B cell (primary cell): Measurements from ENCODE around the gene ADCY1. TPM values are rescaled to one million over a fixed set of nuclear protein-coding genes. Genes with fewer than 3 reads are reported as not detected.

ENCODE experiments used
- ATAC-seq: fragments of 200-7000 bp; cut with Tn5 transposase; one replicate; pipeline ENCODE4 v1.10.0; 2021; ENCODE audit warnings: low read depth, mild to moderate bottlenecking, moderate number of reproducible peaks, moderate library complexity
- CTCF ChIA-PET: fragments of 350-600 bp; sonication (Branson Sonifier 250); formaldehyde crosslinking; loops from one replicate; lab custom pipeline; 2021; ENCODE audit warnings: antibody characterized with exemption, inconsistent platforms; lab: Charles Lee
- POLR2A ChIA-PET: fragments of 350-600 bp; sonication (Branson Sonifier 250); formaldehyde crosslinking; loops from one replicate; lab custom pipeline; 2021; ENCODE audit warnings: antibody characterized with exemption; lab: Charles Lee
- DNase-seq: peaks from one replicate; pipeline ENCODE4 v3.0.0; 2013
- H2AFZ ChIP-seq: 2 replicates; pipeline ENCODE4 v1.6.1; 2012; ENCODE audit warnings: mild to moderate bottlenecking, low read depth, low read length; ENCODE audit not compliant: insufficient read depth, poor library complexity, severe bottlenecking
- H3K27ac ChIP-seq, 2 donors: 1 replicate in 1 of 2; 2 replicates in 1 of 2; pipeline ENCODE4 v1.5.1; 2012 to 2013; ENCODE audit warnings: low read length in 2 of 2, mild to moderate bottlenecking in 2 of 2, moderate library complexity in 1 of 2
- H3K27me3 ChIP-seq, 4 experiments: fragments of 200-600 bp in 1 of 4; sonication (generic) in 1 of 4; replicated peaks in 1 of 4; 1 replicate in 2 of 4; 2 replicates in 2 of 4; pipeline versions ENCODE4 v1.6.1 to v1.7.0; 2013 to 2016; ENCODE audit warnings: low read length in 3 of 4, mild to moderate bottlenecking in 2 of 4, mixed read lengths in 1 of 4, moderate library complexity in 1 of 4; ENCODE audit not compliant: insufficient read depth in 4 of 4, control insufficient read depth in 3 of 4; ENCODE audit errors: control extremely low read depth in 1 of 4
- H3K36me3 ChIP-seq, 2 experiments: replicated peaks in 1 of 2; 1 replicate in 1 of 2; 2 replicates in 1 of 2; pipeline versions ENCODE4 v1.6.1 to v1.7.1; 2013; ENCODE audit warnings: low read length in 1 of 2; ENCODE audit not compliant: insufficient read depth in 2 of 2, control insufficient read depth in 1 of 2; ENCODE audit errors: control extremely low read depth in 1 of 2, extremely low read depth in 1 of 2
- H3K4me1 ChIP-seq, 2 donors: fragments of 200-600 bp in 1 of 2; sonication (generic) in 1 of 2; 1 replicate in 1 of 2; 2 replicates in 1 of 2; pipeline versions ENCODE4 v1.5.1 to v1.6.1; 2013 to 2017; ENCODE audit warnings: low read length in 2 of 2; ENCODE audit not compliant: control insufficient read depth in 2 of 2, insufficient read depth in 2 of 2
- H3K4me2 ChIP-seq: replicated peaks from 2 replicates; pipeline ENCODE3; 2012; ENCODE audit warnings: mild to moderate bottlenecking, low read depth, low read length; ENCODE audit not compliant: poor library complexity, severe bottlenecking
- H3K4me3 ChIP-seq, 5 experiments: fragments of 200-600 bp in 1 of 5; sonication (generic) in 1 of 5; 1 replicate in 3 of 5; 2 replicates in 2 of 5; pipeline versions ENCODE4 v1.5.1 to v1.7.0; 2011 to 2016; ENCODE audit warnings: low read length in 4 of 5, mild to moderate bottlenecking in 4 of 5, low read depth in 2 of 5, control low read depth in 1 of 5, moderate library complexity in 1 of 5; ENCODE audit not compliant: insufficient read depth in 1 of 5; ENCODE audit errors: control extremely low read depth in 1 of 5, extremely low read depth in 1 of 5
- H3K79me2 ChIP-seq: fragments of 200-600 bp; sonication (generic); one replicate; pipeline ENCODE4 v1.6.0; 2016; ENCODE audit warnings: low read length; ENCODE audit not compliant: control insufficient read depth, insufficient read depth
- H3K9ac ChIP-seq: fragments of 200-600 bp; sonication (generic); 2 replicates; pipeline ENCODE4 v1.6.1; 2017; ENCODE audit warnings: mild to moderate bottlenecking, low read length, moderate library complexity
- H3K9me3 ChIP-seq, 3 donors: one replicate each; pipeline versions ENCODE4 v1.6.1 to v1.7.1; 2013; ENCODE audit warnings: low read length in 2 of 3; ENCODE audit not compliant: control insufficient read depth in 2 of 3, insufficient read depth in 1 of 3; ENCODE audit errors: control extremely low read depth in 1 of 3
- H4K20me1 ChIP-seq: 2 replicates; pipeline ENCODE4 v1.6.0; 2012; ENCODE audit warnings: mild to moderate bottlenecking, low read length; ENCODE audit not compliant: insufficient read depth, control insufficient read depth, poor library complexity, severe bottlenecking
- H3K27ac Mint-ChIP-seq: one replicate; pipeline ENCODE4 v1.8.0; 2021; ENCODE audit warnings: mixed read lengths
- H3K27me3 Mint-ChIP-seq: one replicate; pipeline ENCODE4 v1.8.0; 2021; ENCODE audit warnings: mixed read lengths
- H3K4me1 Mint-ChIP-seq: one replicate; pipeline ENCODE4 v1.8.0; 2021; ENCODE audit warnings: mixed read lengths
- H3K4me3 Mint-ChIP-seq: one replicate; pipeline ENCODE4 v1.8.0; 2021; ENCODE audit warnings: mixed read lengths
- H3K9me3 Mint-ChIP-seq: one replicate; pipeline ENCODE4 v1.8.0; 2022; ENCODE audit warnings: mixed read lengths; ENCODE audit not compliant: insufficient read depth
- EZH2 ChIP-seq: IDR thresholded peaks from 2 replicates; pipeline ENCODE4 v1.6.1; 2012; ENCODE audit warnings: borderline replicate concordance, low read depth, mild to moderate bottlenecking, moderate library complexity, low read length; ENCODE audit not compliant: insufficient read depth, poor library complexity, severe bottlenecking
- WGBS: methylation state at CpG from one replicate; pipeline ENCODE4 v1.1.5; 2013; ENCODE audit warnings: missing lambda C conversion rate; ENCODE audit not compliant: insufficient coverage; 5-methylcytosine and 5-hydroxymethylcytosine counted together
- intact Hi-C: fragments of 100-400 bp; cut with micrococcal nuclease; formaldehyde crosslinking; loops from one replicate; pipeline ENCODE4 v1.10.0; 2022
- polyA plus RNA-seq: library from polyadenylated mRNA; depleted of rRNA; stranded (reverse); fragments of >200 nt; gene quantifications from 2 replicates; pipeline ENCODE4 v1.2.3, GENCODE V29; 2012
- total RNA-seq, 2 donors: library from RNA; stranded (reverse); fragments of 120-200 nt in 1 of 2; gene quantifications; 1 replicate in 1 of 2; 2 replicates in 1 of 2; pipeline versions ENCODE4 v1.2.3 to v1.2.4, GENCODE V29; 2013 to 2022
- TF ChIP-seq, protein P1 (sequence below): fragments of 200-600 bp; IDR thresholded peaks from one replicate; pipeline ENCODE4 v1.8.0; 2022; ENCODE audit warnings: antibody characterized with exemption, mild to moderate bottlenecking

ADCY1 gene
- total and polyA plus RNA-seq, 2 donors (not counting 1 experiment from before 2014, with no cell fraction given) = 0.05 to 0.12 TPM

- Histone ChIP-seq H4K20me1 (no peaks in the 10 kb centered on the region), H2AFZ (no peak overlapping the region), H3K79me2 (no peaks in the 10 kb centered on the region), H3K27ac (no peak overlapping the region), H3K9me3 (peaks cover 0 to 17% (median 0%) of the 10 kb centered on the region in 3 donors), H3K4me1 (no peaks in the 10 kb centered on the region), H3K4me2 (no peak overlapping the region), H3K4me3 (no peak overlapping the region), H3K27me3 (peaks cover 0 to 16% (median 3%) of the 10 kb centered on the region in 4 experiments), H3K36me3 (no peaks in the 10 kb centered on the region), H3K9ac (no peak overlapping the region)
- peaks cover 35% of the 10 kb centered on the region for H3K27me3 Mint-ChIP-seq
- ATAC-seq = no peak
- H3K4me1 Mint-ChIP-seq = peaks cover 8% of the 10 kb centered on the region
- CTCF ChIA-PET = no interaction called here
- no peak overlapping the region for H3K4me3 Mint-ChIP-seq
- H3K9me3 Mint-ChIP-seq = no peaks in the 10 kb centered on the region
- TF ChIP-seq EZH2 = no peak
- TF ChIP-seq, protein P1, sequence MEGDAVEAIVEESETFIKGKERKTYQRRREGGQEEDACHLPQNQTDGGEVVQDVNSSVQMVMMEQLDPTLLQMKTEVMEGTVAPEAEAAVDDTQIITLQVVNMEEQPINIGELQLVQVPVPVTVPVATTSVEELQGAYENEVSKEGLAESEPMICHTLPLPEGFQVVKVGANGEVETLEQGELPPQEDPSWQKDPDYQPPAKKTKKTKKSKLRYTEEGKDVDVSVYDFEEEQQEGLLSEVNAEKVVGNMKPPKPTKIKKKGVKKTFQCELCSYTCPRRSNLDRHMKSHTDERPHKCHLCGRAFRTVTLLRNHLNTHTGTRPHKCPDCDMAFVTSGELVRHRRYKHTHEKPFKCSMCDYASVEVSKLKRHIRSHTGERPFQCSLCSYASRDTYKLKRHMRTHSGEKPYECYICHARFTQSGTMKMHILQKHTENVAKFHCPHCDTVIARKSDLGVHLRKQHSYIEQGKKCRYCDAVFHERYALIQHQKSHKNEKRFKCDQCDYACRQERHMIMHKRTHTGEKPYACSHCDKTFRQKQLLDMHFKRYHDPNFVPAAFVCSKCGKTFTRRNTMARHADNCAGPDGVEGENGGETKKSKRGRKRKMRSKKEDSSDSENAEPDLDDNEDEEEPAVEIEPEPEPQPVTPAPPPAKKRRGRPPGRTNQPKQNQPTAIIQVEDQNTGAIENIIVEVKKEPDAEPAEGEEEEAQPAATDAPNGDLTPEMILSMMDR = no peak
- intact Hi-C loops = no loop called here
- no peak overlapping the region for H3K27ac Mint-ChIP-seq
- POLR2A ChIA-PET = interaction anchor here (0.6 kb wide), 1 partner anchor 8 kb away, joined by 3 read pairs; no protein-coding TSS in a partner anchor
- WGBS = 69% methylated on average over 7 of the region's 10 CpGs
- no peak for DNase-seq
Measured at GRCh38 chr7:45568536-45569289, 5.5 kb upstream of the ADCY1 start.

GRCh38 chr7:45569290-45569685 lies 4.9 kb upstream of the ADCY1 start:
- Histone ChIP-seq H3K9ac (no peak overlapping the region), H3K79me2 (no peaks in the 10 kb centered on the region), H3K27me3 (peaks cover 0 to 19% (median 3%) of the 10 kb centered on the region in 4 experiments), H3K36me3 (no peaks in the 10 kb centered on the region), H3K4me3 (no peak overlapping the region), H3K4me1 (no peaks in the 10 kb centered on the region), H3K9me3 (peaks cover 0 to 18% (median 0%) of the 10 kb centered on the region in 3 donors), H2AFZ (no peak overlapping the region), H3K4me2 (no peak overlapping the region), H3K27ac (no peak overlapping the region), H4K20me1 (no peaks in the 10 kb centered on the region)
- ATAC-seq (no peak), DNase-seq (no peak)
- peaks cover 11% of the 10 kb centered on the region for H3K4me1 Mint-ChIP-seq
- WGBS = 92% methylated on average over 1 of the region's 1 CpG
- POLR2A ChIA-PET = no interaction called here
- H3K27ac Mint-ChIP-seq = no peak overlapping the region
- no peaks in the 10 kb centered on the region for H3K9me3 Mint-ChIP-seq
- TF ChIP-seq, protein P1 = no peak
- TF ChIP-seq EZH2 = no peak
- CTCF ChIA-PET = no interaction called here
- H3K27me3 Mint-ChIP-seq = peaks cover 36% of the 10 kb centered on the region
- H3K4me3 Mint-ChIP-seq = no peak overlapping the region
- intact Hi-C loops = no loop called here
